IMR-90 (cell line): ENCODE results near the gene USP14. TPM values are rescaled to one million over a fixed set of nuclear protein-coding genes. Genes with fewer than 3 reads are reported as not detected.

Experiments
- ATAC-seq: fragments of 200-7000 bp; cut with Tn5 transposase; 2 replicates; pipeline ENCODE4 v1.9.1; 2020; ENCODE audit warnings: low read depth, mild to moderate bottlenecking, moderate library complexity
- BruUV-seq: library from RNA; stranded (reverse); fragments of 400-500 nt; replicated peaks from 2 replicates; lab custom pipeline; 2021; lab: Mats Ljungman, UMichigan
- CTCF ChIA-PET: fragments of 300-600 bp; formaldehyde crosslinking; extraction: SDS; loops from one replicate; lab custom pipeline; 2021; ENCODE audit warnings: antibody characterized with exemption; lab: Yijun Ruan, JAX
- POLR2A ChIA-PET: fragments of 300-600 bp; sonication (Branson Sonifier 250); formaldehyde crosslinking; loops from one replicate; lab custom pipeline; 2022; ENCODE audit warnings: antibody characterized with exemption; ENCODE audit not compliant: unreplicated experiment; lab: Charles Lee
- DNase-seq: peaks from one replicate; pipeline ENCODE4 v3.0.0; 2013
- H2AFZ ChIP-seq: replicated peaks from 2 replicates; pipeline ENCODE3; 2013; ENCODE audit warnings: low read length, mild to moderate bottlenecking; ENCODE audit not compliant: poor library complexity
- H2AK5ac ChIP-seq: 2 replicates; pipeline ENCODE4 v1.6.1; 2013; ENCODE audit warnings: low read depth, low read length, inconsistent platforms
- H2AK9ac ChIP-seq: replicated peaks from 2 replicates; pipeline ENCODE3; 2013; ENCODE audit warnings: mild to moderate bottlenecking, low read depth, low read length, moderate library complexity; ENCODE audit not compliant: poor library complexity
- H2BK120ac ChIP-seq: 2 replicates; pipeline ENCODE4 v1.6.1; 2013; ENCODE audit warnings: low read depth, low read length, inconsistent platforms
- H2BK15ac ChIP-seq: 3 replicates; pipeline ENCODE4 v1.6.1; 2013; ENCODE audit warnings: low read depth, low read length, inconsistent platforms
- H2BK20ac ChIP-seq: 2 replicates; pipeline ENCODE4 v1.6.1; 2013; ENCODE audit warnings: low read depth, mild to moderate bottlenecking, inconsistent platforms, low read length, moderate library complexity
- H2BK5ac ChIP-seq: 2 replicates; pipeline ENCODE4 v1.6.1; 2013; ENCODE audit warnings: mild to moderate bottlenecking, low read depth, low read length, inconsistent platforms; ENCODE audit not compliant: poor library complexity, severe bottlenecking
- H3K14ac ChIP-seq: replicated peaks from 2 replicates; pipeline ENCODE4 v1.6.1; 2013; ENCODE audit warnings: low read depth, low read length, inconsistent platforms
- H3K18ac ChIP-seq: 2 replicates; pipeline ENCODE4 v1.6.1; 2013; ENCODE audit warnings: low read depth, low read length, control low read depth
- H3K23ac ChIP-seq: 2 replicates; pipeline ENCODE4 v1.6.1; 2013; ENCODE audit warnings: low read depth, low read length, inconsistent platforms
- H3K27ac ChIP-seq: 2 replicates; pipeline ENCODE4 v1.5.1; 2013; ENCODE audit warnings: mild to moderate bottlenecking, control low read depth, low read length; ENCODE audit not compliant: insufficient read depth
- H3K27me3 ChIP-seq: 2 replicates; pipeline ENCODE4 v1.6.1; 2013; ENCODE audit warnings: low read length; ENCODE audit not compliant: control insufficient read depth, insufficient read depth
- H3K36me3 ChIP-seq: 2 replicates; pipeline ENCODE4 v1.6.1; 2013; ENCODE audit warnings: low read length, mixed read lengths; ENCODE audit not compliant: control insufficient read depth, insufficient read depth
- H3K4ac ChIP-seq: 2 replicates; pipeline ENCODE4 v1.6.1; 2013; ENCODE audit warnings: low read depth, low read length, inconsistent platforms
- H3K4me1 ChIP-seq: 2 replicates; pipeline ENCODE4 v1.6.1; 2013; ENCODE audit warnings: low read length, mixed read lengths; ENCODE audit not compliant: control insufficient read depth, insufficient read depth
- H3K4me2 ChIP-seq: 2 replicates; pipeline ENCODE4 v1.6.1; 2013; ENCODE audit warnings: low read depth, mild to moderate bottlenecking, control low read depth, low read length, moderate library complexity
- H3K4me3 ChIP-seq: 2 replicates; pipeline ENCODE4 v1.5.1; 2013; ENCODE audit warnings: low read depth, mild to moderate bottlenecking, control low read depth, low read length, moderate library complexity; ENCODE audit not compliant: insufficient read depth
- H3K56ac ChIP-seq: 2 replicates; pipeline ENCODE4 v1.6.1; 2013; ENCODE audit warnings: low read length, inconsistent platforms; ENCODE audit not compliant: insufficient read depth; ENCODE audit errors: extremely low read depth
- H3K79me1 ChIP-seq, 2 experiments: 2 replicates each; pipeline ENCODE4 v1.6.1; 2013; ENCODE audit warnings: low read length in 2 of 2, inconsistent platforms in 1 of 2, low read depth in 1 of 2
- H3K9ac ChIP-seq: 2 replicates; pipeline ENCODE4 v1.6.1; 2013; ENCODE audit warnings: low read depth, low read length, control low read depth
- H3K9me1 ChIP-seq: 2 replicates; pipeline ENCODE4 v1.6.1; 2013; ENCODE audit warnings: low read length, inconsistent platforms; ENCODE audit not compliant: insufficient read depth
- H3K9me3 ChIP-seq: 2 replicates; pipeline ENCODE4 v1.6.1; 2013; ENCODE audit warnings: low read length; ENCODE audit not compliant: control insufficient read depth, insufficient read depth
- H4K20me1 ChIP-seq: 2 replicates; pipeline ENCODE4 v1.6.1; 2013; ENCODE audit warnings: low read length, inconsistent platforms; ENCODE audit not compliant: insufficient read depth
- H4K5ac ChIP-seq: 2 replicates; pipeline ENCODE4 v1.6.1; 2013; ENCODE audit warnings: mild to moderate bottlenecking, low read depth, low read length, control low read depth
- H4K8ac ChIP-seq, 2 experiments: 2 replicates each; pipeline ENCODE4 v1.6.1; 2013; ENCODE audit warnings: low read depth in 2 of 2, low read length in 2 of 2, control low read depth in 1 of 2, inconsistent platforms in 1 of 2
- H4K91ac ChIP-seq: 2 replicates; pipeline ENCODE4 v1.6.1; 2013; ENCODE audit warnings: low read depth, low read length, inconsistent platforms; ENCODE audit not compliant: insufficient read depth
- BHLHE40 ChIP-seq: fragments of 150-350 bp; IDR thresholded peaks from 2 replicates; pipeline ENCODE4 v1.6.1; 2016; ENCODE audit warnings: mild to moderate bottlenecking, low read depth, low read length
- CEBPB ChIP-seq: IDR thresholded peaks from 2 replicates; pipeline ENCODE4 v1.6.1; 2012; ENCODE audit warnings: low read depth, low read length, improper control_type of control experiment
- CHD1 ChIP-seq: IDR thresholded peaks from 2 replicates; pipeline ENCODE4 v1.6.1; 2012; ENCODE audit warnings: low read depth, low read length, improper control_type of control experiment
- CTCF ChIP-seq: conservative IDR thresholded peaks from 2 replicates; pipeline ENCODE4 v1.5.1; 2012; ENCODE audit warnings: mild to moderate bottlenecking, low read depth, low read length, improper control_type of control experiment
- ELK1 ChIP-seq: fragments of 150-350 bp; IDR thresholded peaks from 2 replicates; pipeline ENCODE4 v1.6.1; 2016; ENCODE audit warnings: low read depth, mild to moderate bottlenecking, low read length, moderate library complexity, borderline replicate concordance
- FOS ChIP-seq: fragments of 150-350 bp; IDR thresholded peaks from 2 replicates; pipeline ENCODE4 v1.6.1; 2016; ENCODE audit warnings: low read depth, low read length
- MAFK ChIP-seq: IDR thresholded peaks from 2 replicates; pipeline ENCODE4 v1.6.1; 2012; ENCODE audit warnings: low read depth, low read length, improper control_type of control experiment
- MAZ ChIP-seq: IDR thresholded peaks from 2 replicates; pipeline ENCODE4 v1.6.1; 2012; ENCODE audit warnings: low read depth, mild to moderate bottlenecking, low read length, improper control_type of control experiment, moderate library complexity, borderline replicate concordance
- MXI1 ChIP-seq: IDR thresholded peaks from 2 replicates; pipeline ENCODE4 v1.6.1; 2012; ENCODE audit warnings: low read depth, mild to moderate bottlenecking, low read length, moderate library complexity, borderline replicate concordance
- NFE2L2 ChIP-seq: fragments of 150-350 bp; IDR thresholded peaks from 2 replicates; pipeline ENCODE4 v1.6.1; 2016; ENCODE audit warnings: low read depth, mild to moderate bottlenecking, low read length
- POLR2A ChIP-seq: IDR thresholded peaks from 2 replicates; pipeline ENCODE4 v1.6.1; 2012; ENCODE audit warnings: mild to moderate bottlenecking, low read depth, low read length
- RAD21 ChIP-seq: IDR thresholded peaks from 2 replicates; pipeline ENCODE4 v1.6.1; 2012; ENCODE audit warnings: low read length, improper control_type of control experiment
- RCOR1 ChIP-seq: IDR thresholded peaks from 2 replicates; pipeline ENCODE4 v1.6.1; 2012; ENCODE audit warnings: mild to moderate bottlenecking, low read length, improper control_type of control experiment; ENCODE audit not compliant: insufficient replicate concordance
- RFX5 ChIP-seq: IDR thresholded peaks from 2 replicates; pipeline ENCODE4 v1.8.0; 2012; ENCODE audit warnings: low read depth, mild to moderate bottlenecking, low read length, moderate library complexity
- SMC3 ChIP-seq: fragments of 150-350 bp; IDR thresholded peaks from 2 replicates; pipeline ENCODE4 v1.6.1; 2016; ENCODE audit warnings: low read depth, mild to moderate bottlenecking, antibody characterized with exemption, low read length, moderate library complexity
- USF2 ChIP-seq: fragments of 150-350 bp; IDR thresholded peaks from 2 replicates; pipeline ENCODE4 v1.6.1; 2017; ENCODE audit warnings: mild to moderate bottlenecking, antibody characterized with exemption, low read length, low read depth
- WGBS, 2 experiments: methylation state at CpG; one replicate each; pipeline versions ENCODE4 v1.1.5 to v1.1.7; 2013; ENCODE audit warnings: missing lambda C conversion rate in 2 of 2; ENCODE audit not compliant: insufficient read length in 1 of 2; ENCODE audit errors: extremely low coverage in 2 of 2; 5-methylcytosine and 5-hydroxymethylcytosine counted together
- dilution Hi-C: fragments of 300-500 bp; cut with HindIII; formaldehyde crosslinking; loops from one replicate; pipeline ENCODE4 v1.14.3; 2018; ENCODE audit warnings: low sequenced_read_pairs; ENCODE audit not compliant: unreplicated experiment
- in situ Hi-C: fragments of 300-500 bp; cut with MboI; formaldehyde crosslinking; loops from 3 replicates; pipeline ENCODE4 v1.14.3; 2019; ENCODE audit warnings: low sequenced_read_pairs, inconsistent platforms, mixed read lengths
- intact Hi-C: fragments of 100-400 bp; cut with micrococcal nuclease; formaldehyde crosslinking; loops from 2 replicates; pipeline ENCODE4 v1.10.0; 2022
- polyA plus RNA-seq, 3 experiments: library from polyadenylated mRNA; depleted of rRNA; stranded (reverse); fragments of >200 nt; gene quantifications; 2 replicates each; pipeline ENCODE4 v1.2.3, GENCODE V29; 2012; ENCODE audit warnings: low replicate concordance in 1 of 3
- total RNA-seq: library from RNA; depleted of rRNA; stranded (reverse); fragments of >200 nt; gene quantifications from 2 replicates; pipeline ENCODE4 v1.2.3, GENCODE V29; 2012

The USP14 gene
- total and polyA plus RNA-seq, 2 of the 4 experiments (the other 2 are of a cell fraction): 11.5 to 32.4 TPM

GRCh38 chr18:228586-228985 lies 70.2 kb downstream of the USP14 start:
- no CpG with 5 or more reads among the region's 1 CpG for WGBS, 2 experiments
- H3K27ac ChIP-seq: no peak overlapping the region
- no peak overlapping the region for H4K8ac ChIP-seq
- H3K36me3 ChIP-seq: peaks cover 3% of the 10 kb centered on the region
- no peaks in the 10 kb centered on the region for H3K27me3 ChIP-seq
- intact Hi-C loops: no loop called here
- no peak overlapping the region for H3K4me2 ChIP-seq
- no peak overlapping the region for H3K4me3 ChIP-seq
- H2AK5ac ChIP-seq: no peak overlapping the region
- no peak overlapping the region for H3K56ac ChIP-seq
- no peak overlapping the region for H3K14ac ChIP-seq
- no peaks in the 10 kb centered on the region for H3K4me1 ChIP-seq
- no peak overlapping the region for H2BK120ac ChIP-seq
- H4K20me1 ChIP-seq: no peaks in the 10 kb centered on the region
- no peak overlapping the region for H2BK15ac ChIP-seq
- H3K9me1 ChIP-seq: no peaks in the 10 kb centered on the region
- no peak overlapping the region for H4K5ac ChIP-seq
- no peak overlapping the region for H3K4ac ChIP-seq
- no peak overlapping the region for H3K18ac ChIP-seq
- peak; percentile 29; the same call in 1 of the 2 replicates for ATAC-seq
- no peaks in the 10 kb centered on the region for H3K9me3 ChIP-seq
- in situ Hi-C loops: no loop called here
- H2BK20ac ChIP-seq: no peak overlapping the region
- no peak overlapping the region for H2AK9ac ChIP-seq
- ChIA-PET CTCF (interaction anchor here (0.5 kb wide), 1 partner anchor 347 kb away, joined by 5 read pairs; no protein-coding TSS in a partner anchor), POLR2A (no interaction called here)
- H4K91ac ChIP-seq: no peak overlapping the region
- no peak overlapping the region for H2BK5ac ChIP-seq
- H3K23ac ChIP-seq: no peak overlapping the region
- no peak overlapping the region for H2AFZ ChIP-seq
- TF ChIP-seq FOS (no peak), BHLHE40 (no peak), RAD21 (no peak), POLR2A (no peak), NFE2L2 (no peak), MAFK (no peak), SMC3 (no peak), USF2 (no peak), CHD1 (no peak), CEBPB (no peak), RFX5 (no peak), MAZ (no peak), CTCF (no peak), ELK1 (no peak), RCOR1 (no peak), MXI1 (no peak)
- peaks cover 0 to 5% of the 10 kb centered on the region in 2 experiments; a peak in 1 of 4 replicates for H3K79me1 ChIP-seq
- no peak for DNase-seq
- dilution Hi-C loops: no loop called here
- no TSS peak for BruUV-seq
- H3K9ac ChIP-seq: no peak overlapping the region
